ENCODE measurements around the gene ANKRD31.
"Not testable (repeated sequence)": the region's sequence is repeated elsewhere in the genome, so short reads cannot be mapped to it uniquely, and the experiment has no call there.

Gene ANKRD31

GRCh38 chr5:75142566-75143136 is 94.0 kb downstream of the ANKRD31 start:
- FAIRE-seq: no peak

- FAIRE-seq: no peak
Observed at GRCh38 chr5:75140277-75140676, 96.4 kb downstream of the ANKRD31 start.

- FAIRE-seq: no peak
Observed at GRCh38 chr5:75138689-75139088, 98.0 kb downstream of the ANKRD31 start.

- no peak for FAIRE-seq
Observed at GRCh38 chr5:75130818-75131349, 105.8 kb downstream of the ANKRD31 start.

- no peak for FAIRE-seq
Observed at GRCh38 chr5:75116856-75117255, 119.8 kb downstream of the ANKRD31 start.

GRCh38 chr5:75114311-75114710 is 122.4 kb downstream of the ANKRD31 start:
- FAIRE-seq: not testable (repeated sequence)

GRCh38 chr5:75113354-75114113 is 123.1 kb downstream of the ANKRD31 start:
- no peak for FAIRE-seq

GRCh38 chr5:75108931-75109596 is 127.6 kb downstream of the ANKRD31 start:
- FAIRE-seq: peak; percentile 23

- FAIRE-seq: no peak
Observed at GRCh38 chr5:75108515-75108914, 128.2 kb downstream of the ANKRD31 start.

- not testable (repeated sequence) for FAIRE-seq
Observed at GRCh38 chr5:75095956-75096355, 140.7 kb downstream of the ANKRD31 start.

- FAIRE-seq: no peak
Observed at GRCh38 chr5:75091597-75091996, 145.1 kb downstream of the ANKRD31 start.

- no peak for FAIRE-seq
Observed at GRCh38 chr5:75089662-75090061, 147.0 kb downstream of the ANKRD31 start.

- no peak for FAIRE-seq
Observed at GRCh38 chr5:75089137-75089536, 147.5 kb downstream of the ANKRD31 start.

- no peak for FAIRE-seq
Observed at GRCh38 chr5:75088648-75089047, 148.0 kb downstream of the ANKRD31 start.

- FAIRE-seq: no peak
Observed at GRCh38 chr5:75081510-75081909, 155.2 kb downstream of the ANKRD31 start.

GRCh38 chr5:75079346-75079745 is 157.3 kb downstream of the ANKRD31 start:
- not testable (repeated sequence) for FAIRE-seq

GRCh38 chr5:75078027-75078426 is 158.7 kb downstream of the ANKRD31 start:
- no peak for FAIRE-seq

- FAIRE-seq: no peak
Observed at GRCh38 chr5:75072061-75072460, 164.6 kb downstream of the ANKRD31 start.

GRCh38 chr5:75071100-75071499 is 165.6 kb downstream of the ANKRD31 start:
- peak; percentile 90 for FAIRE-seq

- no peak for FAIRE-seq
Observed at GRCh38 chr5:75067434-75067833, 169.2 kb downstream of the ANKRD31 start.

GRCh38 chr5:75062925-75063531 is 173.7 kb downstream of the ANKRD31 start:
- FAIRE-seq: no peak

GRCh38 chr5:75059912-75060545 is 176.6 kb downstream of the ANKRD31 start:
- no peak for FAIRE-seq

- no peak for FAIRE-seq
Observed at GRCh38 chr5:75058986-75059535, 177.6 kb downstream of the ANKRD31 start.
